Measurements from ENCODE around the gene GOLIM4. TPM values are rescaled to one million over a fixed set of nuclear protein-coding genes. Genes with fewer than 3 reads are reported as not detected.
"Not testable (repeated sequence)": the region's sequence is repeated elsewhere in the genome, so short reads cannot be mapped to it uniquely, and the experiment has no call there.

Gene GOLIM4
- total RNA-seq, 4 donors from 2014 or later, result 13.0 to 20.8 (median 17.8) TPM

- H3K27me3 ChIP-seq, result no peaks in the 10 kb centered on the region
- no peak for DNase-seq
- H3K36me3 ChIP-seq, result peaks cover 3 to 62% of the 10 kb centered on the region in 2 donors
- H3K9me3 ChIP-seq, result no peaks in the 10 kb centered on the region
- TF ChIP-seq CTCF (IDR thresholded peaks at IDR 0.05 in 4 of 5, conservative IDR thresholded peaks at IDR 0.05 in 1 of 5) (no peak), POLR2A (IDR thresholded peaks at IDR 0.05) (no peak)
- in situ Hi-C loops (cut with MboI; ENCODE audit: low sequenced_read_pairs in 4 of 4), result no loop called here
- H3K4me3 ChIP-seq, result no peak overlapping the region
- intact Hi-C loops (cut with DNase I; ENCODE audit: low total_unique reads), result no loop called here
- H3K27ac ChIP-seq, result no peak overlapping the region
- ATAC-seq, result no peak
- peaks cover 8 to 18% of the 10 kb centered on the region in 2 donors for H3K4me1 ChIP-seq
These were observed 73.8 kb downstream of the GOLIM4 start for GRCh38 chr3:168021737-168022450.

- H3K27me3 ChIP-seq; H3K27ac ChIP-seq; H3K4me1 ChIP-seq; in situ Hi-C loops (cut with MboI; ENCODE audit: low sequenced_read_pairs in 4 of 4); H3K9me3 ChIP-seq; H3K4me3 ChIP-seq; ATAC-seq; DNase-seq; intact Hi-C loops (cut with DNase I; ENCODE audit: low total_unique reads): not testable (repeated sequence)
- peaks cover 0 to 25% of the 10 kb centered on the region in 2 donors for H3K36me3 ChIP-seq
These were observed 84.4 kb downstream of the GOLIM4 start for GRCh38 chr3:168011280-168011679.

- TF ChIP-seq POLR2A (IDR thresholded peaks at IDR 0.05), result no peak
- H3K4me1 ChIP-seq, result no peaks in the 10 kb centered on the region
- no peaks in the 10 kb centered on the region for H3K9me3 ChIP-seq
- ATAC-seq (no peak), DNase-seq (no peak)
- H3K27me3 ChIP-seq, result no peaks in the 10 kb centered on the region
- no peak overlapping the region for H3K27ac ChIP-seq
- in situ Hi-C loops (cut with MboI; ENCODE audit: low sequenced_read_pairs in 4 of 4), result no loop called here
- no peak overlapping the region for H3K4me3 ChIP-seq
- H3K36me3 ChIP-seq, result peaks cover 0 to 25% of the 10 kb centered on the region in 2 donors
- intact Hi-C loops (cut with DNase I; ENCODE audit: low total_unique reads), result no loop called here
These were observed 89.1 kb downstream of the GOLIM4 start for GRCh38 chr3:168006584-168006983.

- ATAC-seq (no peak), DNase-seq (no peak)
- no peaks in the 10 kb centered on the region for H3K9me3 ChIP-seq
- H3K27me3 ChIP-seq, result no peaks in the 10 kb centered on the region
- H3K4me3 ChIP-seq, result no peak overlapping the region
- H3K36me3 ChIP-seq, result peaks cover 0 to 6% of the 10 kb centered on the region in 2 donors
- H3K4me1 ChIP-seq, result no peaks in the 10 kb centered on the region
- TF ChIP-seq CTCF (IDR thresholded peaks at IDR 0.05 in 4 of 5, conservative IDR thresholded peaks at IDR 0.05 in 1 of 5) (no peak), POLR2A (IDR thresholded peaks at IDR 0.05) (no peak)
- in situ Hi-C loops (cut with MboI; ENCODE audit: low sequenced_read_pairs in 4 of 4), result no loop called here
- H3K27ac ChIP-seq, result no peak overlapping the region
- intact Hi-C loops (cut with DNase I; ENCODE audit: low total_unique reads), result no loop called here
These were observed 91.8 kb downstream of the GOLIM4 start for GRCh38 chr3:168003911-168004310.

GRCh38 chr3:168002786-168003368 lies 92.8 kb downstream of the GOLIM4 start:
- intact Hi-C loops (cut with DNase I; ENCODE audit: low total_unique reads), result no loop called here
- no peak overlapping the region for H3K4me3 ChIP-seq
- H3K9me3 ChIP-seq, result no peaks in the 10 kb centered on the region
- TF ChIP-seq POLR2A (IDR thresholded peaks at IDR 0.05) (no peak), CTCF (IDR thresholded peaks at IDR 0.05 in 4 of 5, conservative IDR thresholded peaks at IDR 0.05 in 1 of 5) (no peak)
- no peaks in the 10 kb centered on the region for H3K36me3 ChIP-seq
- in situ Hi-C loops (cut with MboI; ENCODE audit: low sequenced_read_pairs in 4 of 4), result no loop called here
- H3K27me3 ChIP-seq, result no peaks in the 10 kb centered on the region
- no peaks in the 10 kb centered on the region for H3K4me1 ChIP-seq
- no peak for ATAC-seq
- no peak for DNase-seq
- H3K27ac ChIP-seq, result no peak overlapping the region
